DOHH2 (cell line): ENCODE data around the gene RPUSD3.

Experiments
- H3F3A ChIP-seq: fragments of 200-600 bp; sonication (generic), shearing (Covaris generic); 2 replicates; pipeline ENCODE4 v1.6.0; 2016; ENCODE audit warnings: antibody characterized with exemption, mild to moderate bottlenecking; ENCODE audit not compliant: control insufficient read depth, insufficient read depth
- H3K27ac ChIP-seq: fragments of 200-600 bp; sonication (generic); 2 replicates; pipeline ENCODE4 v1.5.1; 2014; ENCODE audit warnings: low read depth, mild to moderate bottlenecking, low read length, moderate library complexity
- H3K27me3 ChIP-seq: fragments of 200-600 bp; sonication (generic); 2 replicates; pipeline ENCODE4 v1.6.1; 2014; ENCODE audit warnings: mild to moderate bottlenecking, low read length, mixed read lengths; ENCODE audit not compliant: control insufficient read depth
- H3K36me3 ChIP-seq: fragments of 200-600 bp; sonication (generic); 2 replicates; pipeline ENCODE4 v1.6.1; 2014; ENCODE audit warnings: mild to moderate bottlenecking, low read length, moderate library complexity, mixed read lengths; ENCODE audit not compliant: control insufficient read depth
- H3K4me1 ChIP-seq: fragments of 200-600 bp; sonication (generic); 2 replicates; pipeline ENCODE4 v1.6.1; 2014; ENCODE audit warnings: mild to moderate bottlenecking, low read length, mixed read lengths; ENCODE audit not compliant: control insufficient read depth
- H3K4me2 ChIP-seq: fragments of 200-600 bp; sonication (generic); 2 replicates; pipeline ENCODE4 v1.6.0; 2014; ENCODE audit warnings: mild to moderate bottlenecking, low read length, moderate library complexity
- H3K4me3 ChIP-seq: fragments of 200-600 bp; sonication (generic); 2 replicates; pipeline ENCODE4 v1.5.1; 2014; ENCODE audit warnings: mild to moderate bottlenecking, low read length, mixed read lengths
- H3K79me2 ChIP-seq: fragments of 200-600 bp; sonication (generic); 2 replicates; pipeline ENCODE4 v1.6.1; 2014; ENCODE audit warnings: mild to moderate bottlenecking, low read length, mixed read lengths; ENCODE audit not compliant: control insufficient read depth
- H3K9me2 ChIP-seq: fragments of 200-600 bp; sonication (generic); replicated peaks from 2 replicates; pipeline ENCODE4 v1.6.1; 2014; ENCODE audit warnings: mild to moderate bottlenecking, low read length, mixed read lengths; ENCODE audit not compliant: control insufficient read depth
- H3K9me3 ChIP-seq: fragments of 200-600 bp; sonication (generic); 2 replicates; pipeline ENCODE4 v1.6.1; 2014; ENCODE audit warnings: antibody characterized with exemption, low read length, mixed read lengths; ENCODE audit not compliant: control insufficient read depth, insufficient read depth
- H4K20me1 ChIP-seq: fragments of 200-600 bp; sonication (generic); 2 replicates; pipeline ENCODE4 v1.6.0; 2014; ENCODE audit warnings: low read depth, mild to moderate bottlenecking, antibody characterized with exemption, low read length, moderate library complexity; ENCODE audit not compliant: control insufficient read depth, insufficient read depth
- CTCF ChIP-seq: fragments of 200-600 bp; sonication (generic); IDR thresholded peaks from one replicate; pipeline ENCODE4 v1.5.1; 2014; ENCODE audit warnings: antibody characterized with exemption, mild to moderate bottlenecking, low read depth, low read length; ENCODE audit not compliant: poor library complexity, severe bottlenecking
- EZH2phosphoT487 ChIP-seq: fragments of 200-600 bp; sonication (generic); IDR thresholded peaks from 2 replicates; pipeline ENCODE4 v1.6.1; 2017; ENCODE audit warnings: borderline replicate concordance, mild to moderate bottlenecking, antibody characterized with exemption, low read length, moderate library complexity, mixed read lengths

The RPUSD3 gene

GRCh38 chr3:9834520-9835380, 9.1 kb downstream of the RPUSD3 start:
- TF ChIP-seq EZH2phosphoT487 (no peak), CTCF (no peak)
- no peaks in the 10 kb centered on the region for H3K27me3 ChIP-seq
- H3K9me2 ChIP-seq, result no peaks in the 10 kb centered on the region
- no peak overlapping the region for H3K27ac ChIP-seq
- H4K20me1 ChIP-seq, result no peaks in the 10 kb centered on the region
- H3K4me3 ChIP-seq, result no peak overlapping the region
- H3F3A ChIP-seq, result no peaks in the 10 kb centered on the region
- H3K9me3 ChIP-seq, result no peaks in the 10 kb centered on the region
- no peak overlapping the region for H3K4me2 ChIP-seq
- peaks cover 41% of the 10 kb centered on the region for H3K36me3 ChIP-seq
- no peaks in the 10 kb centered on the region for H3K79me2 ChIP-seq
- H3K4me1 ChIP-seq, result no peaks in the 10 kb centered on the region

GRCh38 chr3:9833078-9833477, 10.7 kb downstream of the RPUSD3 start:
- Histone ChIP-seq H3K9me2 (no peaks in the 10 kb centered on the region), H3F3A (no peaks in the 10 kb centered on the region), H3K4me1 (no peaks in the 10 kb centered on the region), H3K9me3 (no peaks in the 10 kb centered on the region), H3K4me3 (no peak overlapping the region), H3K27me3 (no peaks in the 10 kb centered on the region), H3K79me2 (no peaks in the 10 kb centered on the region), H3K4me2 (no peak overlapping the region), H3K36me3 (peaks cover 35% of the 10 kb centered on the region; the same call in 1 of the 2 replicates), H4K20me1 (no peaks in the 10 kb centered on the region), H3K27ac (no peak overlapping the region)
- TF ChIP-seq EZH2phosphoT487, result no peak
- TF ChIP-seq CTCF, result no peak

DNA sequence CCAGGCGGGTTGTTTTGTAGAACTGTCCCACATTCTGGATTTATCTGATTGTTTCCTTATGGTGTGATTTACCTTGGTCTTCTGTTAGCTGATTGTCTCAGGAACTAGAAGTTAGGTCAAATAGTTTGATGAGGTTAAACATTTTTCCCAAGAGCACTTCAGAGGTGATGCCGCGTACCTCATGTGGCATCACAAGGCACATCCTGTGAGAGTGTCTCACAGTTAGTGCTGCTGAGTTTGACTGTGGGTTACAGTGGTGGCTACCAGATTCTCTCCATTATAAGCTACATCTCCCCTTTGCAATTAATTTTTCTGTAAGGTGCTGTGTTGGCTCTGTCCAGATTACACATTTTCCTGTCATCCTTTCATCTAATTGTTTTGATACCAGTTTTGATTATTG, 12.6 kb downstream of the RPUSD3 start:
- TF ChIP-seq EZH2phosphoT487 (no peak), CTCF (no peak)
- H3K36me3 ChIP-seq, result peaks cover 32% of the 10 kb centered on the region; the same call in 1 of the 2 replicates
- no peak overlapping the region for H3K27ac ChIP-seq
- no peaks in the 10 kb centered on the region for H4K20me1 ChIP-seq
- peaks cover 7% of the 10 kb centered on the region for H3K4me1 ChIP-seq
- H3K27me3 ChIP-seq, result no peaks in the 10 kb centered on the region
- no peak overlapping the region for H3K4me2 ChIP-seq
- no peaks in the 10 kb centered on the region for H3F3A ChIP-seq
- H3K4me3 ChIP-seq, result no peak overlapping the region
- no peaks in the 10 kb centered on the region for H3K9me2 ChIP-seq
- H3K79me2 ChIP-seq, result no peaks in the 10 kb centered on the region
- H3K9me3 ChIP-seq, result no peaks in the 10 kb centered on the region
